ENCODE results near the gene RASGEF1B. TPM values are rescaled to one million over a fixed set of nuclear protein-coding genes. Genes with fewer than 3 reads are reported as not detected.
A peak's percentile ranks its signal among the peaks of the same experiment; 100 is the strongest.

The RASGEF1B gene
- total and polyA plus RNA-seq, 12 donors = 1.3 to 8.1 (median 3.4) TPM

GRCh38 chr4:81405900-81406401 lies 65.8 kb downstream of the RASGEF1B start:
- peak; percentile 60 to 88 (median 82) for TF ChIP-seq CTCF (IDR thresholded peaks at IDR 0.05)
- no peak overlapping the region for H3K27ac ChIP-seq
- DNase-seq = peak in 1 of 2 donors; percentile 64
- peaks cover 0 to 9% (median 0%) of the 10 kb centered on the region in 9 donors for H3K4me1 ChIP-seq
- intact Hi-C loops (cut with DNase I) = loop anchor here (1.0 to 10.0 kb wide), 15 partner anchors 59 to 876 kb away; no protein-coding TSS in a partner anchor
- no peaks in the 10 kb centered on the region for H3K36me3 ChIP-seq
- H3K4me3 ChIP-seq = peak overlapping the region in 4 of 10 donors; percentile 4 to 26 (median 15)
- H3K27me3 ChIP-seq = no peaks in the 10 kb centered on the region
- no peaks in the 10 kb centered on the region for H3K9me3 ChIP-seq
- WGBS, 2 donors = 1 to 8% methylated on average over 4 of the region's 4 CpGs
- ATAC-seq = peak in 7 of 8 donors; percentile 73 to 87 (median 79)

GRCh38 chr4:81404741-81405140 lies 67.0 kb downstream of the RASGEF1B start:
- 81% methylated on average over 6 of the region's 6 CpGs for WGBS, 2 donors
- ATAC-seq = no peak

GRCh38 chr4:81404294-81404693 lies 67.4 kb downstream of the RASGEF1B start:
- WGBS, 2 donors = 77 to 91% methylated on average over 2 of the region's 2 CpGs
- no peak for ATAC-seq
- H3K4me3 ChIP-seq = no peak overlapping the region
- peaks cover 0 to 9% (median 0%) of the 10 kb centered on the region in 9 donors for H3K4me1 ChIP-seq
- intact Hi-C loops (cut with DNase I) = loop anchor here in 6 of 10 donors (2.0 to 10.0 kb wide), 7 partner anchors 61 to 861 kb away; no protein-coding TSS in a partner anchor
- no peak overlapping the region for H3K27ac ChIP-seq
- no peak for DNase-seq
- peaks cover 0 to 3% (median 0%) of the 10 kb centered on the region in 7 donors for H3K27me3 ChIP-seq
- no peak for TF ChIP-seq CTCF (IDR thresholded peaks at IDR 0.05)
- H3K36me3 ChIP-seq = no peaks in the 10 kb centered on the region
- H3K9me3 ChIP-seq = no peaks in the 10 kb centered on the region

More at GRCh38 chr4:81404741-81405140, 67.0 kb downstream of the RASGEF1B start:
- Histone ChIP-seq H3K4me1 (peaks cover 0 to 9% (median 0%) of the 10 kb centered on the region in 9 donors), H3K36me3 (no peaks in the 10 kb centered on the region), H3K4me3 (no peak overlapping the region), H3K27ac (no peak overlapping the region), H3K9me3 (no peaks in the 10 kb centered on the region), H3K27me3 (peaks cover 0 to 3% (median 0%) of the 10 kb centered on the region in 7 donors)
- intact Hi-C loops (cut with DNase I) = loop anchor here (1.0 to 10.0 kb wide), 12 partner anchors 60 to 878 kb away; no protein-coding TSS in a partner anchor
- DNase-seq = no peak
- no peak for TF ChIP-seq CTCF (IDR thresholded peaks at IDR 0.05)

- no peak overlapping the region for H3K4me3 ChIP-seq
- no peak overlapping the region for H3K27ac ChIP-seq
- ATAC-seq (no peak), DNase-seq (no peak)
- no peaks in the 10 kb centered on the region for H3K36me3 ChIP-seq
- intact Hi-C loops (cut with DNase I) = loop anchor here in 6 of 10 donors (5.0 to 10.0 kb wide), 6 partner anchors 65 to 865 kb away; no protein-coding TSS in a partner anchor
- peaks cover 0 to 9% (median 0%) of the 10 kb centered on the region in 9 donors for H3K4me1 ChIP-seq
- peaks cover 0 to 3% (median 0%) of the 10 kb centered on the region in 7 donors for H3K27me3 ChIP-seq
- no peaks in the 10 kb centered on the region for H3K9me3 ChIP-seq
- 70 to 75% methylated on average over 7 of the region's 7 CpGs for WGBS, 2 donors
- no peak for TF ChIP-seq CTCF (IDR thresholded peaks at IDR 0.05)
Measured at GRCh38 chr4:81399306-81400086, 72.2 kb downstream of the RASGEF1B start.
